Panc1 (cell line): ENCODE data around the gene TEAD4. TPM values are rescaled to one million over a fixed set of nuclear protein-coding genes. Genes with fewer than 3 reads are reported as not detected.

ENCODE experiments used
- ATAC-seq: fragments of 200-7000 bp; cut with Tn5 transposase; 2 replicates; pipeline ENCODE4 v1.9.1; 2020; ENCODE audit warnings: mild to moderate bottlenecking, moderate library complexity
- BruUV-seq: library from RNA; stranded (reverse); fragments of 400-500 nt; replicated peaks from 2 replicates; lab custom pipeline; 2021; lab: Mats Ljungman, UMichigan
- CTCF ChIA-PET: fragments of 300-600 bp; sonication (Branson Sonifier 250); formaldehyde crosslinking; loops from one replicate; lab custom pipeline; 2022; ENCODE audit warnings: antibody characterized with exemption; lab: Charles Lee
- POLR2A ChIA-PET: fragments of 300-600 bp; sonication (Branson Sonifier 250); formaldehyde crosslinking; loops from one replicate; lab custom pipeline; 2022; ENCODE audit warnings: antibody characterized with exemption; lab: Charles Lee
- DNase-seq: peaks from one replicate; pipeline ENCODE4 v3.0.0-alpha.2; 2010; ENCODE audit warnings: low read depth, low spot score
- H3K27ac ChIP-seq: 2 replicates; pipeline ENCODE4 v1.5.1; 2011; ENCODE audit warnings: mild to moderate bottlenecking, low read length, inconsistent platforms
- H3K27me3 ChIP-seq: fragments of 200-500 bp; sonication (Bioruptor generic); 2 replicates; pipeline ENCODE4 v1.6.0; 2014; ENCODE audit warnings: low read length, inconsistent platforms; ENCODE audit not compliant: control insufficient read depth, insufficient read depth
- H3K36me3 ChIP-seq: fragments of 200-500 bp; sonication (Bioruptor generic); 2 replicates; pipeline ENCODE4 v1.5.1; 2014; ENCODE audit warnings: inconsistent platforms, mild to moderate bottlenecking, low read length, moderate library complexity; ENCODE audit not compliant: control insufficient read depth, insufficient read depth
- H3K4me1 ChIP-seq: 2 replicates; pipeline ENCODE4 v1.5.1; 2011; ENCODE audit warnings: inconsistent platforms, mild to moderate bottlenecking, low read length, moderate library complexity; ENCODE audit not compliant: control insufficient read depth, insufficient read depth
- H3K4me3 ChIP-seq, 2 experiments: 2 replicates each; pipeline ENCODE4 v1.5.1; 2011 to 2012; ENCODE audit warnings: low read depth in 2 of 2, low read length in 2 of 2, mild to moderate bottlenecking in 2 of 2, inconsistent platforms in 1 of 2, moderate library complexity in 1 of 2
- H3K9me3 ChIP-seq: fragments of 200-500 bp; sonication (Bioruptor generic); 2 replicates; pipeline ENCODE4 v1.5.1; 2014; ENCODE audit warnings: low read depth, mild to moderate bottlenecking, inconsistent platforms, low read length, moderate library complexity; ENCODE audit not compliant: control insufficient read depth, insufficient read depth
- POLR2AphosphoS5 ChIP-seq: IDR thresholded peaks from 2 replicates; pipeline ENCODE4 v1.6.1; 2012; ENCODE audit warnings: mild to moderate bottlenecking, low read depth, low read length, moderate library complexity
- SIN3A ChIP-seq: IDR thresholded peaks from 2 replicates; pipeline ENCODE4 v1.6.1; 2012; ENCODE audit warnings: low read depth, mild to moderate bottlenecking, low read length, moderate library complexity, borderline replicate concordance; ENCODE audit not compliant: insufficient read depth
- TCF7L2 ChIP-seq: IDR thresholded peaks from 2 replicates; pipeline ENCODE4 v1.6.1; 2011; ENCODE audit warnings: mild to moderate bottlenecking, low read depth, low read length, inconsistent platforms
- in situ Hi-C: cut with HindIII; loops from 2 replicates; pipeline ENCODE4 v1.10.0; 2016; ENCODE audit warnings: low sequenced_read_pairs, low pct_unique_long_range_greater_than_20kb
- intact Hi-C: fragments of 100-400 bp; cut with micrococcal nuclease; formaldehyde crosslinking; loops from one replicate; pipeline ENCODE4 v1.10.0; 2022; ENCODE audit not compliant: unreplicated experiment
- total RNA-seq: library from RNA; stranded (reverse); gene quantifications from one replicate; pipeline ENCODE4 v1.2.1, GENCODE V29; 2021; ENCODE audit not compliant: unreplicated experiment
- TF ChIP-seq, protein P1 (sequence below): fragments of 450-650 bp; IDR thresholded peaks from 2 replicates; pipeline ENCODE4 v1.5.1; 2017; ENCODE audit warnings: mild to moderate bottlenecking
- TF ChIP-seq, protein P2 (sequence below), 2 experiments: IDR thresholded peaks; 2 replicates each; pipeline ENCODE4 v1.6.1; 2011 to 2012; ENCODE audit warnings: low read depth in 2 of 2, control low read depth in 1 of 2, low read length in 1 of 2, mild to moderate bottlenecking in 1 of 2, moderate library complexity in 1 of 2; ENCODE audit not compliant: insufficient read depth in 1 of 2

Gene TEAD4
- total RNA-seq, 1 experiment from 2014 or later: 47.6 TPM

DNA sequence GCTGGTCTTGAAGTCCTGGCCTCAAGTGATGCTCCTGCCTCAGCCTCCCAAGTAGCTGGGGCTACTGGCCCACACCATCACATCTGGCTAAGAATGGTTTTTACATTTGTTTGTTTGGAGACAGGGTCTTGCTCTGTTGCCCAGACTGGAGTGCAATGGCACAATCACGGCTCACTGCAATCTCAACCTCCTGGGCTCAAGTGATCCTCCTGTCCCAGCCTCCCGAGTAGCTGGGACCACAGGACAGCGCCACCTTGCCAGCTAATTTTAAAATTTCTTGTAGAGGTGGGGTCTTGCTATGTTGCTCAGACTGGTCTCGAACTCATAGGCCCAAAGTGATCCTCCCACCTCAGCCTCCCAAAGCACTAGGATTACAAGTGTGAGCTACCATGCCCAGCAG, 89.3 kb downstream of the TEAD4 start:
- in situ Hi-C loops (no loop called here), intact Hi-C loops (no loop called here)
- Histone ChIP-seq H3K27ac (no peak overlapping the region), H3K4me1 (no peaks in the 10 kb centered on the region), H3K27me3 (no peaks in the 10 kb centered on the region), H3K36me3 (no peaks in the 10 kb centered on the region), H3K9me3 (no peaks in the 10 kb centered on the region), H3K4me3 (no peak overlapping the region)
- POLR2A ChIA-PET: no interaction called here
- no TSS peak for BruUV-seq
- DNase-seq: no peak
- CTCF ChIA-PET: no interaction called here
- no peak for ATAC-seq
- TF ChIP-seq POLR2AphosphoS5 (no peak), SIN3A (no peak), TCF7L2 (no peak)
- TF ChIP-seq, protein P1, sequence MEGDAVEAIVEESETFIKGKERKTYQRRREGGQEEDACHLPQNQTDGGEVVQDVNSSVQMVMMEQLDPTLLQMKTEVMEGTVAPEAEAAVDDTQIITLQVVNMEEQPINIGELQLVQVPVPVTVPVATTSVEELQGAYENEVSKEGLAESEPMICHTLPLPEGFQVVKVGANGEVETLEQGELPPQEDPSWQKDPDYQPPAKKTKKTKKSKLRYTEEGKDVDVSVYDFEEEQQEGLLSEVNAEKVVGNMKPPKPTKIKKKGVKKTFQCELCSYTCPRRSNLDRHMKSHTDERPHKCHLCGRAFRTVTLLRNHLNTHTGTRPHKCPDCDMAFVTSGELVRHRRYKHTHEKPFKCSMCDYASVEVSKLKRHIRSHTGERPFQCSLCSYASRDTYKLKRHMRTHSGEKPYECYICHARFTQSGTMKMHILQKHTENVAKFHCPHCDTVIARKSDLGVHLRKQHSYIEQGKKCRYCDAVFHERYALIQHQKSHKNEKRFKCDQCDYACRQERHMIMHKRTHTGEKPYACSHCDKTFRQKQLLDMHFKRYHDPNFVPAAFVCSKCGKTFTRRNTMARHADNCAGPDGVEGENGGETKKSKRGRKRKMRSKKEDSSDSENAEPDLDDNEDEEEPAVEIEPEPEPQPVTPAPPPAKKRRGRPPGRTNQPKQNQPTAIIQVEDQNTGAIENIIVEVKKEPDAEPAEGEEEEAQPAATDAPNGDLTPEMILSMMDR: no peak
- TF ChIP-seq, protein P2, sequence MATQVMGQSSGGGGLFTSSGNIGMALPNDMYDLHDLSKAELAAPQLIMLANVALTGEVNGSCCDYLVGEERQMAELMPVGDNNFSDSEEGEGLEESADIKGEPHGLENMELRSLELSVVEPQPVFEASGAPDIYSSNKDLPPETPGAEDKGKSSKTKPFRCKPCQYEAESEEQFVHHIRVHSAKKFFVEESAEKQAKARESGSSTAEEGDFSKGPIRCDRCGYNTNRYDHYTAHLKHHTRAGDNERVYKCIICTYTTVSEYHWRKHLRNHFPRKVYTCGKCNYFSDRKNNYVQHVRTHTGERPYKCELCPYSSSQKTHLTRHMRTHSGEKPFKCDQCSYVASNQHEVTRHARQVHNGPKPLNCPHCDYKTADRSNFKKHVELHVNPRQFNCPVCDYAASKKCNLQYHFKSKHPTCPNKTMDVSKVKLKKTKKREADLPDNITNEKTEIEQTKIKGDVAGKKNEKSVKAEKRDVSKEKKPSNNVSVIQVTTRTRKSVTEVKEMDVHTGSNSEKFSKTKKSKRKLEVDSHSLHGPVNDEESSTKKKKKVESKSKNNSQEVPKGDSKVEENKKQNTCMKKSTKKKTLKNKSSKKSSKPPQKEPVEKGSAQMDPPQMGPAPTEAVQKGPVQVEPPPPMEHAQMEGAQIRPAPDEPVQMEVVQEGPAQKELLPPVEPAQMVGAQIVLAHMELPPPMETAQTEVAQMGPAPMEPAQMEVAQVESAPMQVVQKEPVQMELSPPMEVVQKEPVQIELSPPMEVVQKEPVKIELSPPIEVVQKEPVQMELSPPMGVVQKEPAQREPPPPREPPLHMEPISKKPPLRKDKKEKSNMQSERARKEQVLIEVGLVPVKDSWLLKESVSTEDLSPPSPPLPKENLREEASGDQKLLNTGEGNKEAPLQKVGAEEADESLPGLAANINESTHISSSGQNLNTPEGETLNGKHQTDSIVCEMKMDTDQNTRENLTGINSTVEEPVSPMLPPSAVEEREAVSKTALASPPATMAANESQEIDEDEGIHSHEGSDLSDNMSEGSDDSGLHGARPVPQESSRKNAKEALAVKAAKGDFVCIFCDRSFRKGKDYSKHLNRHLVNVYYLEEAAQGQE (IDR thresholded peaks at IDR 0.05; ENCODE audit: insufficient read depth in 1 of 2, low read depth in 2 of 2, low read length in 1 of 2): no peak

DNA sequence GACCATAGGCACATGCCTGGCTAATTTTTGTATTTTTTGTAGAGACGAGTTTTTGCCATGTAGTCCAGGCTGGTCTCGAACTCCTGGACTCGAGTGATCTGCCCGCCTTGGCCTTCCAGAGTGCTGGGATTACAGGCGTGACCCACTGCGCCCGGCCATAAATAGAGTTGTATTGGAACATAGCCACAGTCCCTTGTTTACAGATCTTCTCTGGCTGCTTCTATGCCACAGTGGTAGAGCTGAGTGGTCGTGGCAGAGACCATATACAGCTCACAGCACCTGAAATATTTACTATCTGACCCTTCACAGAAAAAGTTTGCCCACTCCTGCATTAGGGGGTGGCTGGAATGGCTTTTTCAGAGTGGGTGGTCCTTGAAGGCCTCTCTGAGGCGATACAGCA, 90.0 kb downstream of the TEAD4 start:
- intact Hi-C loops (no loop called here), in situ Hi-C loops (no loop called here)
- CTCF ChIA-PET: no interaction called here
- Histone ChIP-seq H3K36me3 (no peaks in the 10 kb centered on the region), H3K4me1 (no peaks in the 10 kb centered on the region), H3K4me3 (no peak overlapping the region), H3K27me3 (no peaks in the 10 kb centered on the region), H3K27ac (no peak overlapping the region), H3K9me3 (no peaks in the 10 kb centered on the region)
- no TSS peak for BruUV-seq
- ATAC-seq (no peak), DNase-seq (no peak)
- POLR2A ChIA-PET: no interaction called here
- TF ChIP-seq, protein P1: no peak
- TF ChIP-seq, protein P2 (IDR thresholded peaks at IDR 0.05; ENCODE audit: insufficient read depth in 1 of 2, low read depth in 2 of 2, low read length in 1 of 2): no peak
- TF ChIP-seq SIN3A (no peak), TCF7L2 (no peak), POLR2AphosphoS5 (no peak)
